ENCODE data around the gene DNAH5. TPM values are rescaled to one million over a fixed set of nuclear protein-coding genes. Genes with fewer than 3 reads are reported as not detected.

Gene DNAH5
- total RNA-seq, 1 experiment from 2014 or later, result 9.7 TPM

GRCh38 chr5:13740471-13740870 is 204.0 kb downstream of the DNAH5 start:
- no peaks in the 10 kb centered on the region for H4K20me1 ChIP-seq (ENCODE audit: insufficient read depth)
- no peaks in the 10 kb centered on the region for H3K4me1 ChIP-seq (replicated peaks; ENCODE audit: insufficient read depth)
- no peaks in the 10 kb centered on the region for H3K9me2 ChIP-seq (ENCODE audit: insufficient read depth)
- no peaks in the 10 kb centered on the region for H3K36me3 ChIP-seq (ENCODE audit: low read depth)
- H2AFZ ChIP-seq, result no peak overlapping the region
- H3F3A ChIP-seq (ENCODE audit: insufficient read depth, low read depth), result no peaks in the 10 kb centered on the region
- H3K27me3 ChIP-seq (ENCODE audit: insufficient read depth, low read depth), result no peaks in the 10 kb centered on the region
- TF ChIP-seq EZH2 (IDR thresholded peaks at IDR 0.05; ENCODE audit: low read depth) (no peak), CTCF (conservative IDR thresholded peaks at IDR 0.05) (no peak)
- ChIA-PET POLR2A (ENCODE audit: unreplicated experiment) (no interaction called here), CTCF (no interaction called here)
- H3K27ac ChIP-seq, result no peak overlapping the region
- no peaks in the 10 kb centered on the region for H3K9me3 ChIP-seq (ENCODE audit: insufficient read depth, low read depth)
- BruUV-seq (replicated peaks), result no TSS peak
- intact Hi-C loops (cut with micrococcal nuclease; ENCODE audit: unreplicated experiment), result no loop called here
- H3K4me2 ChIP-seq, result no peak overlapping the region
- H3K79me2 ChIP-seq (ENCODE audit: low read depth), result no peaks in the 10 kb centered on the region
- DNase-seq, result no peak
- H3K4me3 ChIP-seq, result no peak overlapping the region

- no peaks in the 10 kb centered on the region for H3K9me2 ChIP-seq (ENCODE audit: insufficient read depth)
- no peak overlapping the region for H3K27ac ChIP-seq
- TF ChIP-seq EZH2 (IDR thresholded peaks at IDR 0.05; ENCODE audit: low read depth), result no peak
- TF ChIP-seq CTCF (conservative IDR thresholded peaks at IDR 0.05), result no peak
- H3K4me2 ChIP-seq, result no peak overlapping the region
- intact Hi-C loops (cut with micrococcal nuclease; ENCODE audit: unreplicated experiment), result no loop called here
- no peaks in the 10 kb centered on the region for H3F3A ChIP-seq (ENCODE audit: insufficient read depth, low read depth)
- BruUV-seq (replicated peaks), result no TSS peak
- DNase-seq, result no peak
- CTCF ChIA-PET, result no interaction called here
- POLR2A ChIA-PET (ENCODE audit: unreplicated experiment), result no interaction called here
- H2AFZ ChIP-seq, result no peak overlapping the region
- H3K9me3 ChIP-seq (ENCODE audit: insufficient read depth, low read depth), result no peaks in the 10 kb centered on the region
- H3K79me2 ChIP-seq (ENCODE audit: low read depth), result no peaks in the 10 kb centered on the region
- H3K27me3 ChIP-seq (ENCODE audit: insufficient read depth, low read depth), result no peaks in the 10 kb centered on the region
- H4K20me1 ChIP-seq (ENCODE audit: insufficient read depth), result no peaks in the 10 kb centered on the region
- no peak overlapping the region for H3K4me3 ChIP-seq
- H3K4me1 ChIP-seq (replicated peaks; ENCODE audit: insufficient read depth), result no peaks in the 10 kb centered on the region
- no peaks in the 10 kb centered on the region for H3K36me3 ChIP-seq (ENCODE audit: low read depth)
Observed at GRCh38 chr5:13739479-13739878, 205.0 kb downstream of the DNAH5 start.

GRCh38 chr5:13735691-13736090 is 208.8 kb downstream of the DNAH5 start:
- POLR2A ChIA-PET (ENCODE audit: unreplicated experiment), result no interaction called here
- no peak for DNase-seq
- TF ChIP-seq CTCF (conservative IDR thresholded peaks at IDR 0.05) (no peak), EZH2 (IDR thresholded peaks at IDR 0.05; ENCODE audit: low read depth) (no peak)

More at GRCh38 chr5:13735691-13736090, 208.8 kb downstream of the DNAH5 start:
- Histone ChIP-seq H2AFZ (no peak overlapping the region), H3K9me3 (ENCODE audit: insufficient read depth, low read depth) (no peaks in the 10 kb centered on the region), H3K9me2 (ENCODE audit: insufficient read depth) (no peaks in the 10 kb centered on the region), H3K79me2 (ENCODE audit: low read depth) (no peaks in the 10 kb centered on the region), H4K20me1 (ENCODE audit: insufficient read depth) (no peaks in the 10 kb centered on the region), H3K36me3 (ENCODE audit: low read depth) (no peaks in the 10 kb centered on the region), H3K4me3 (no peak overlapping the region), H3K4me1 (replicated peaks; ENCODE audit: insufficient read depth) (no peaks in the 10 kb centered on the region), H3K27ac (no peak overlapping the region), H3K4me2 (no peak overlapping the region), H3F3A (ENCODE audit: insufficient read depth, low read depth) (no peaks in the 10 kb centered on the region), H3K27me3 (ENCODE audit: insufficient read depth, low read depth) (no peaks in the 10 kb centered on the region)
- BruUV-seq (replicated peaks), result no TSS peak
- CTCF ChIA-PET, result no interaction called here
- intact Hi-C loops (cut with micrococcal nuclease; ENCODE audit: unreplicated experiment), result no loop called here

All from PC-9 (cell line).